HG02981 (cell line): ENCODE measurements around the gene NAB2.

Experiments used
- ATAC-seq: cut with Tn5 transposase; IDR thresholded peaks from one replicate; pipeline ENCODE4 v1.9.1; 2021; ENCODE audit warnings: mild to moderate bottlenecking, moderate library complexity; ENCODE audit not compliant: unreplicated experiment

Gene NAB2

DNA sequence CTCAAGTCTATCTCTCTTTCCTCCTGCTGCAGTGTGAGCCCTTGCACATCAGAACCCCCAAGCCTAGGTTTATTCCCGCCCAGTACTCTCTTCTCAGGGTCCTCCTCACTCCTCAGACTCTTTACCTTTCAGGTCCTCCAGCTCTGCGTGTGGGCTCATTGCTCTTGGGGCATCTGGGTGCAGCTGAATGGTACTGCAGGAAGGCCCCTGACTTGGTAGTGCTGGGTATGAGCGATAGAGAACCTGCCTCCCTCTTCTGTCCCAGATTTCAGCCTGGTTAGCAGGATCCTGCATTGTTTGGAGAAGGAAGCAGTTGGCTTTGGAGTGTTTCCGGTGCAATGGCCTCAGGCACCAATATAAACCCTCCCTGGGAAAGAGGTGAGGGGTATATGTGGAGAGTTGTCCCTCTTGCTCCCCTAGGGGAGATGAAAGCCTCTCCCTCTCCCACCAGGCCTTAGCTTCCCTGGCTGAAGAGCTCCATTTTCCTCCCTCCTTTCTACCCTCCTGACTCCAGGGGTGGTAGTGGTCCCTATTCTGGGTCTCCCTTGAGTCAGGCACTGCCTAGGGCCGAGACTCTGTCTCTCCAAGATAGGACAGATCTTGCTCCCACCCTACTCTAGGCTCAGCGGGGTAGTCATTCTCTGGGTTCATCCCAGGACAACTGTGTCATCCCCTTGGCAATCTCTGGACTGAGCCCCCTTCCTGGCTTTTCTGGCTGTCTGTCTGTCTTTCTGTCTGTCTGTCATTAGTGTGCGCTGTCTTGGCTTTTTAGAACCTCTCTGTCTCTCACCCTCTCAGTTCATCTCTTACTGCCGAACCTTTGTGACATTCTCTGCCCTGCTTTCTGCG is 43.2 kb downstream of the NAB2 start:
- ATAC-seq, result no peak

DNA sequence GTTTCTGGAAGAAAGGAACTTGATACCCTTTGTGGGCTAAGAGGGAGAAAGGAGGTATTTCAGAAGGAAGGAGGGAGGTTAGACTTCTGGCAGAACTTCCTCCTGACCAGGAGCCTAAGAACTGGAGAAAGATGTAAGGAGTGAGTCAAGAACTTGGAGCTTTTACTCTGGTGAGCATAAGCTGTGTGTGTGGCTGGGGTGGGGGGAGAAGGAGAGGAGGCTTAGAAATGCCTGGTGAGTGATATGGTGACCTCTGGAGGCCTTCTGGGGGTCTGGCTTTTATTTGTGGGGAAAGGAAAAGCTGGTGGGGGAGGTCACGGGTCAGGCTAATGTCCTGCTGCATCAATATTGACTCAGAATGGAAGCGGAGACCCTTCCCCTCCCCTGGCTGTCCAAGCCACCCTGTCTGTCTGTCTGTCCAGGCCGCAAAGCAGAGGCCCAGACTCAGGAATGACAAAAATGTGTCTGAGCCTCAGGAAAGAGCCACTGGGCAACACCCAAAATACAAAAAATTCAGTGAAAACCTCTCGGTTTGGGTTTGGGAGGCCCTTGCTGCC is 44.2 kb downstream of the NAB2 start:
- ATAC-seq, result no peak

DNA sequence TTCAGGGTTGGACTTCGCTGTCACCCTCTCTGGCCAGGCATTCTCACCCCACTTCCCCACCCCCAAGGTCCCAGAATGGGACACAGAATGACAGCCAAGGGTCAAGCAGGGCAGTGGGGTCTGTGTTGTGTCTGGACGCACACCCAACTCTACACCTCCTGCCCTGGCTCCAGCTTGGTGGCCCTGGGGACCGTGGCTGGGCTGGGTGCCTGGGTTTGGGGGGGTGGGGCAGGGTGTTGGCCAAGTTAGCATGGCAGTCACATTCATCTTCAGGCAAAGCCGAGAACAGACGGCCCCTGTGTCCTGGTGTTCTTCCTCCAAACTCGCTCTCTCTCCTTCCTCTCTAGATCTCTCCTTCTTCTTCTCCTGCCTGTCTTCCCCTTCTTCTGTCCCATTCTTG is 45.0 kb downstream of the NAB2 start:
- no peak for ATAC-seq

DNA sequence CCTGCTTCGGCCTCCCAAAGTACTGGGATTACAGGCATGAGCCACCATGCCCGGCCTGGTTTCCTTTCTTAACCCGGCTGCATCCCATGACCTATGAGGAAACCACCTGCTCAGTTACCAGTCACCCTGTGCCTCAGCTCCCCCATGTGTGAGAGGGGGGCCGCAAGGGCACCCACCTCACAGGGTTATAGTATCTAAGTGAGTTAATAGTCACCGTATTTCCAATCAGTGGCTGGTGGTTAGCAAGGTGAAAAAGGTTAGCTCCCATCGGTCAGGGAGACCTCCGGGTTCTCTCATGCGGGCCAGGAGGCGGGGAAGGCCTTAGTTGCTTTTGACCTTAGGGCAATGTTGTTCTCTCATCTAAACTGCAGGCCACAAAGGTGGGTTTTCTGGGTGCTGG is 46.0 kb downstream of the NAB2 start:
- ATAC-seq, result no peak

DNA sequence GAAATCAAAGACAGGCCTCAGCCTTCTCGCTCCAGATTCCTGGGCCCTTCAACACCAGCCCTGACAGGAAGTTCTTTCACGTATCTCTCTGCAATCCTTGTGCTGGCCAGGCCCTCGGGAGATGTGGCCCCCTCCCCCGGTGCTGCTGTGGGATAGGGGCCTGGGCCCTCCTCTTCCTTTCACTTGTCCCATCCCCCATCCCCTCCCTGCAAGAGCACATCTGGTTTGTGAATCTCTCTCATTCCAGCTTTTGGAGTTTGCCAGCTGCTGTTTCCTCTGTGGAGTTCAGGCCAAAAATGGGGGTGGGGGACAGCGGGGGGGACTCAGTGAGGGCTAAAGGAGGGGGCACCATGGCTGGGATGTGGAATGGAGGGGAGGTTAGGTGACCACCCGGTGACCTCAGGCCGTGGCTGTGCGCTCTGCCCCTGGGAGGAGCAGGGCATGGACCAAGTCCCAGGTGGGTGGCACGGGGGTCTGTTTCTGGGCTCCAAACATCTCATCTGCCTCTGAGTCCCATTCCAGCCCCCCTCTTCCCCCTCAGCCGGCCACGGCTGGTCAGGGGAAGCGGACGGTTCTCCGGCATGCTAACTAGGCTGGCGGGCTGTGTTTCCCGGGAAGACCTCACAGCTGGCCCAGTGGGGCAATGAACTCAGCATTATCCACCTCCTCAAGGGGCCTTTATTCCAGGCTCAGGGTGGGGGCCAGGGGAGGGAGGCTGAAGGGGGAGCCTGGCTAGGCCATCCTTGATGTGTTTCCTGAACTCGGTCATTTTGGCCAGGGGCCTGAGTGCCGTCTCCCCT is 46.8 kb downstream of the NAB2 start:
- no peak for ATAC-seq

DNA sequence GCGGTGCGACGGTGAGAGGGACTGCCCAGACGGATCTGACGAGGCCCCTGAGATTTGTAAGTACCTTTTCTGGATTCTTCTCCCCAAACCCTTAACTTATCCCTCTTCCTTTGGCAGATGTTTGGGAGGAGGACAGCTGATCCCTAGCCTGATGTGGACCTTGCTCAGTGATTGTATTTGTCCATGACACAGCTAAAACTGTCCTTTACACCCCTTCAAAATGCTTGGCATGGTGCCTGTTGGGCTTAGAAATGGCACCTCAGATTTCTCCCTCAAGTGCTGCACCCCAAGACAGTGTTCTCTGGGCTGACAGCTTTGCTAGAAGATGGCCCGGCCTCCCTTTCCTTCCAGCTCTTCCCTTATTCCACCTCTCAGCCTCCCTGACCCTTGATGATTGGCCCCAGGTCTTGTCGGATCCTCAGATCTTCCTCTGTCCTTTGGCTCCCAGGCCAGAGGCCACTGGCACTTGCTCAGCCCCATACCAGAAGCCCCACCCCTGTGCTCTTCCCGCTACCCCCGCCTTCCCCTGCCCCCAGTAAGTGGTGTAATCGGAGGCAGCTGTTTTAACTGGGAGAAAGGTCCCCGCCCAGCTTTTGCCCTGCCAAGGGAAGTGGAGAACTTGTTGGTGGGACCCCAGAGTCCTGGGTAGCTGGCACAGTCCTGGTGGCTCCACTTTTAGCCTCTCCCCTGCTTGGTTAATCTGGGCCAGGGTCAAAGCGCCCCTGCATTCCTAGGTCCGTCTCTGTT is 49.8 kb downstream of the NAB2 start:
- ATAC-seq, result no peak

DNA sequence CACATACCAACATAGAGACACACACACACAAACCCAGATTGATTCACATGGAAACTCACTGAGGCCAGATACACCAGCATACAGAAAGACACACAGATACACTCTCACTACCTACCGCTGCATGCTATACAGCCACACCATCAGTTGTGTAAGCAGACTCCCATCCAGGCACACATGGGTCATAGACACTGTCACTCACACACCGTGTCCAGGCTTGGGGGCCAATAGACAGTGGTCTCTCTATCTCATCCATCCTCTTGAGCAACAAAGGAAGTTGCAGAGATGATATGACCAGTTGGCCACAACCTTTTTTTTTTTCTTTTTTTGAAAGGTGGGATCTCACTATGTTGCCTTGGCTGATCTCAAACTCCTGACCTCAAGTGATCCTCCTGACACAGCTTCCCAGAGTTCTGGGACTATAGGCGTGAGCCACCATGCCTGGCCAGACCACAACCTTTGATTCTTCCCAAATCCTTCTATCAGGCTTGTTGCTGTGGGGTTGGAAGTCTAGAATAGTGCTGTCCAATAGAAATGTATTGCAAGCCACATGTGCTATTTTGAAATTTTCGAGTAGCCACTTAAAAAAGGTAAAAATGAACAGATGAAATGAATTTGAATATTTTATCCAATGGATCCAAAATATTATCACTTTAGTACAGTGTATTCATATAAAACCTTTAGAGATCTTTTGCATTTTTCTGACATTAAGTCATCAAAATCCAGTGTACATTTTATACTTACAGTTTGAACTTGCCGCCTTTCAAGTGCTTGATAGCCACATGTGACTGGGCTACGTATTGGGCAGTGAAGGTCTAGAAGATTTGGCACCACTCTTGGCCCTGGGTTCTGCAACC is 51.1 kb downstream of the NAB2 start:
- ATAC-seq, result no peak

DNA sequence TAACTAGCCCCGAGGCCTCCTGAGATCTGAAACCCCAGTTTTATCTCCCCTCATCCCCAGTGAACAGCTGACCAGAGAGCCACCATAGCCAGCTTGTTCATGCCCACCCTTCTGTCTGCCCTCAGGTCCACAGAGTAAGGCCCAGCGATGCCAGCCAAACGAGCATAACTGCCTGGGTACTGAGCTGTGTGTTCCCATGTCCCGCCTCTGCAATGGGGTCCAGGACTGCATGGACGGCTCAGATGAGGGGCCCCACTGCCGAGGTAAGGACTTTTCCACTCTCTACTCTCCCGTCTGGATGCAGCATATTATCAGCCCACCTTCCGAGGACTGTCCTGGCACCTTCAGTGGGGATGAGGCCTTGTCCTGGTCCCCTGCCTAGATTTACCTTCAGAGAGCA is 52.3 kb downstream of the NAB2 start:
- no peak for ATAC-seq

DNA sequence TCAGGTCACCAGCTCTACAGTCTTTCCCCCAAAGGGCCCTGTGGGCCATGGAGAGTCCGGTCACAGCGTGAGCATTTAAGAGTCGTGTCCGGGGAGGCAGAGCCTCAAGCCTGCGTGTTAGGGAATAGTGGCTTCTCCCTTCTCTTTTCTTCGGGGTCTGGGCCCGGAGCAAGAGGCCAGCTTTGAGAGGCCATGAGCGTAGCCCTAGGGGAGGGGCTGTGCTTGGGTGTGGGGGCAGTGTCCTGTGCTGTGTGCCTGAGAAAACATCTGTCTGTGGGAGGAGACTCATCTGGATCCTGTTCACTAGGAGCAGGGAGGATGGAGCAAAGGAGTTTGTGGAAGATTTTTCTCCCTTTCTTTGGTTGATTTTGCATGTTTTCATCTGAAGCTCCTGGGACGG is 53.2 kb downstream of the NAB2 start:
- ATAC-seq, result no peak

DNA sequence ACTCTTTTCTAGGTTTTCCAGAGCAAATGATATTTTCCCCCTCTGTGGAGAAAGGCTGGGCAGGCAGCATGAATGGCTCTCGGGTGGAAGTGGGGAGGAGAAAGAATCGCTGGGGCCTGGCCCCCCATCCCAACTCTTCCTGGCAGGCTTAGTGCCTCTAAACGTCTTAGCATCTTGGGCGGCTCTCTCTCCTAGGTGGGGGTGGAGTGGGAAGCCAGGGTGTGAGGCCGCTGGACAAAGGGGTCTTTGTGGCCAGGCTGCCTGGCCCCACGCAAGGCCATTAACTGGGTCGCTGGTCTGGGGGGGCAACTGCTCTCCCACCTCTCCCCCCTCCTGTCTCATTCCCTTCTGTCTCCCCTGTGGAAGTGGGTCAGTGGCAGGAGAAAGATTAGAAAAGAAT is 53.8 kb downstream of the NAB2 start:
- ATAC-seq, result no peak

DNA sequence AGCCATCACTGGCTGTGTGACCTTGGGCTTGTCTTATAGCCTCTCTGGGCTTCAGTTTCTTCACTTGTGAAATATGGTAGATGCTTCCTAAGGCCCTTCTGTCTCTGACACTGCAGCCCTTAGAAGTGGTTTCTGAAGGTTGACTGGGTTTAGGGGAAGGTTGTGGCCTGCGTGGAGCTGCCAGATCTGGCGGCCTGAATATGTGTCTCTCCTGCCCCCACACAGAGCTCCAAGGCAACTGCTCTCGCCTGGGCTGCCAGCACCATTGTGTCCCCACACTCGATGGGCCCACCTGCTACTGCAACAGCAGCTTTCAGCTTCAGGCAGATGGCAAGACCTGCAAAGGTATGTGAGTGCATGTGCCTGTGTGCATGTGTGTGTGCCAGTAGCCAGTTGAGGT is 54.5 kb downstream of the NAB2 start:
- ATAC-seq, result no peak
